Skeletal muscle cell (primary cell): ENCODE measurements around the gene HIPK3.
"Not testable (repeated sequence)": the region's sequence is repeated elsewhere in the genome, so short reads cannot be mapped to it uniquely, and the experiment has no call there.

Source experiments
- DNase-seq: peaks from one replicate; pipeline ENCODE4 v3.0.0-alpha.2; 2010; ENCODE audit warnings: low read depth
- H3K4me3 ChIP-seq: 2 replicates; pipeline ENCODE4 v1.5.1; 2011; ENCODE audit warnings: low read depth, mild to moderate bottlenecking, control low read depth, low read length, moderate library complexity

HIPK3 gene

DNA sequence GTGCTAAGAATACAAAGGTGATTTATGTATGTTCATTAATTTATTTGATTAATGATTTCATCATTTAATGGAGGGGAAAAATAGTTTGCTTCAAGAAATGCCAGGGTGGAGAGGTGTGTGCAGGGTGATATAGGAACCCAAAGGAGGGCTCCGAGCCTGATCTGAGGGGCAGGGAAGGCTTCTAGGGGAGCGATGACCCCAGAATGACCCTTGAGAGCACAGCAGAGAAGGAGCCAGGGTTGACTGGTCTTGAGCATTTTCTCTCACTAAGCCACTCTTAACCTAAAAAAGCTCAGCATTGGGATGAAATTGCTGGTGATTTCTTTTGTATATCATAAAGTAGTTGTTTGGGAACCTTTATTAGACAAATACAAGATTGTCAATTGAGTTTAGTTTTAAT lies 35.1 kb downstream of the HIPK3 start:
- H3K4me3 ChIP-seq = no peak overlapping the region
- DNase-seq = no peak

DNA sequence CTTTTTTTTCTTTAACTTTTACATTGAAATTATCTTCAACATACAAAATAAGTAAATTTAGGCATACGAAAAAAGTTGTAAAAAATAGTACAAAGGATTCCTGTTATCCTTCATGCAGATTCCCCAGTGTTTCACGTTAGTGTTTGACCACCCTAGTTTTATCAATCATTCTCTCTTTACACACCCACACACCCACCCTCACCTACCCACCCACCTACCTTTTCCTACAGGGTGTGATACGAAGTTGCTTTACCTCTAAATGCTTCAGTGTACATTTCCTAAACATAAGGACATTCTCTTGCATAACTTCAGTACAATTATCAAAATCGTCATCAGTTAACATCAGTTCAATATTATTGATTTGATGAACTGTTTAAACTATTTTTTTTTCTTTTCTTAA lies 37.0 kb downstream of the HIPK3 start:
- no peak for DNase-seq
- H3K4me3 ChIP-seq = no peak overlapping the region

DNA sequence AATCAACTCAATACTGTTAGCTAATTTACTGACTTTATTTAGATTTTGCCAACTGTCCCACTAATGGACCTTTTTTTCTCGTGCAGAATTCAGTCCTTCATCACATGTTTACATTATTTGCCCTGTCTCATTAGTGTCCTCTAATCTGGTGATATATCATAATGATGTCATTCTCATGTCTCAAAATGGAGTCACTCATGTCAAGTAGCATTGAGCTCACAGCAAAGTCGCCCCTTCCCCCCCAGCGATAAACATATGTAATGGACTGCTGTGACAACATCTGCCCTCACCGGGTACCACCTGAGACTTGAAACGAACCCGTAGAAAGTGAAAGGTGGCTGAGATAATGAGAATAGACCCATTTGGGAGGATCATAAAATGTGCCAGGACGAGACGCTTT lies 37.6 kb downstream of the HIPK3 start:
- no peak for DNase-seq
- no peak overlapping the region for H3K4me3 ChIP-seq

DNA sequence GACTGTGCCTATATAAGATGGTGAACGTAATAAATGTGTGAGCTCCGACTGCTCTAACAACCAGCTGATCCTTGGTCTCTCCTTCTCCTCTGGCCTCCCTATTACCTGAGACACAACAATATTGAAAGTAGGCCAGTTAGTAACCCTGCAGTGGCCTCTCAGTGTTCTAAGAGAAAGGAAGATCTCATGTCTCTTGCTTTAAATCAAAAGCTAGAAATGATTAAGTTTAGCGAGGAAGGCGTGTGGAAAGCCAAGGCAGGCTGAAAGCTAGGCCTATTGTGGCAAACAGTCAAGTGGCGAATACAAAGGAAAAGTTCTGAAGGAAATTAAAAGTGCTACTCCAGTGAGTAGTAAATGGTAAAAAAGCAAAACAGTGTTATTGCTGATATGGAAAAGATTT lies 39.5 kb downstream of the HIPK3 start:
- no peak for DNase-seq
- no peak overlapping the region for H3K4me3 ChIP-seq

DNA sequence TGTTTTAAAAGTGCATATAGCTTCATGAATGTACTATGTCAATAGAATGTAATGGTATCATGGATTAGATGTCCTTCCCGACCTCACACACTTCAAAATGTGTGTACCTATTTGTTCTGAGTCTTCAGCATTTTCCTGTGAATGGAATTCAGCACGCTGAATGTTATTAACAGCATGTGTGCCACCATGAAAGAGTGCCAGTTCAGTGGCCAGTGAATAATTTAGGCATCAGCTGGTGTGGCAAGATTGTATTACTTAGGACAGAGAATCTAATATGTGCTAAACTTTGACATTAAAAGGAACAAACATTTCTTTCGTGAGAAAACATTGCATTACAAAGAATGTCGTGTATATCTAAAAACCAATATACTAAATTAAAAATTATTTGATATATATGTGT lies 46.4 kb downstream of the HIPK3 start:
- no peak for DNase-seq
- no peak overlapping the region for H3K4me3 ChIP-seq

DNA sequence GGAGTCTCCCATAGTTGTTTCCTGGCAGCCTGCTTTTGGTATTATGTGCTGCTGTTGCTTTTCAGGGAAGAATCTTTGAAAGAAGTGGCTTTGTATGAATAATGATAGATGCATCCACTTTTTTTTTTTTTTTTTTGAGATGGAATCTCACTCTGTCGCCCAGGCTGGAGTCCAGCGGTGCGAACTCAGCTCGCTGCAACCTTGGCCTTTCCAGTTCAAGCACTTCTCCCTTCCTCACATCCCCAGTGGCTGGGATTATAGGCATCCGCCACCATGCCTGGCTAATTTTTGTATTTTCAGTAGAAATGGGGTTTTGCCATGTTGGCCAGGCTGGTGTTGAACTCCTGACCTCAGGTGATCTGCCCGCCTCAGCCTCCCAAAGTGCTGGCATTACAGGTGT lies 49.6 kb downstream of the HIPK3 start:
- DNase-seq, H3K4me3 ChIP-seq: not testable (repeated sequence)

DNA sequence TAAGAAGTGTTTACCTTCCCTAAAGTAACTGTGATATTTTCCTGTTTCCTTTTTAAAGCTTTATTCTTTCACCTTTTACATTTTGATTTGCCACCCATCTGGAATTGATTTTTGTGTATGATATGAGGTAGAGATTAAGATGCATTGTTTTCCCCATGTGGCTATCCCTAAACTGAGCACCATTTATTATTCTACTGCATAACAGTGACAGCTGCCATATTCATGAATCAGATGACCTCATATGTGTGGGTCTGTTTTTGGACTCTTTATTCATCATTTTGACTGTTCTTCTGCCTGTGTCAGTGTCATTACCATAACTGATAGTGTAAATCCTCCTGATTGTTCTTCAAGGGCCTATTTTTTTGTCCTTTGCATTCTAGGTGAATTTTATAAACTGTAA lies 50.8 kb downstream of the HIPK3 start:
- DNase-seq = no peak
- H3K4me3 ChIP-seq = no peak overlapping the region

DNA sequence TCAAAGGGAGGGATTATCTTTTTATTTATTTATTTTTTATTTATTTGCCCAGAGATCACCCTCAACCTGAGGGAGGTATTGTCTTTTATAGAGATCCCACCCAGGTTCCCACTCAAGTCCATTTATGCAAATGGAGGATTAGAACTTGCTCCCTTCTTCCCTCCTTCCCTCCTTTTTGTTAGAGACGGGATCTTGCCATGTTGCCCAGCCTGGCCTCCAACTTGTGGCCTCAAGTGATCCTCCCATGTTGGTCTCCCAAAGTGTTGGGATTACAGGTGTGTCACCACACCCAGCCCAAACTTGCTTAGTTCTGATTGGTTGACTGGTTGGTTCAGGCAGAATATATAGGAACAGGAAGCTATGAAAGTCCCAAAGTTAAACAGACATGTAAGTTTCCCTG lies 51.9 kb downstream of the HIPK3 start:
- no peak overlapping the region for H3K4me3 ChIP-seq
- DNase-seq = no peak

DNA sequence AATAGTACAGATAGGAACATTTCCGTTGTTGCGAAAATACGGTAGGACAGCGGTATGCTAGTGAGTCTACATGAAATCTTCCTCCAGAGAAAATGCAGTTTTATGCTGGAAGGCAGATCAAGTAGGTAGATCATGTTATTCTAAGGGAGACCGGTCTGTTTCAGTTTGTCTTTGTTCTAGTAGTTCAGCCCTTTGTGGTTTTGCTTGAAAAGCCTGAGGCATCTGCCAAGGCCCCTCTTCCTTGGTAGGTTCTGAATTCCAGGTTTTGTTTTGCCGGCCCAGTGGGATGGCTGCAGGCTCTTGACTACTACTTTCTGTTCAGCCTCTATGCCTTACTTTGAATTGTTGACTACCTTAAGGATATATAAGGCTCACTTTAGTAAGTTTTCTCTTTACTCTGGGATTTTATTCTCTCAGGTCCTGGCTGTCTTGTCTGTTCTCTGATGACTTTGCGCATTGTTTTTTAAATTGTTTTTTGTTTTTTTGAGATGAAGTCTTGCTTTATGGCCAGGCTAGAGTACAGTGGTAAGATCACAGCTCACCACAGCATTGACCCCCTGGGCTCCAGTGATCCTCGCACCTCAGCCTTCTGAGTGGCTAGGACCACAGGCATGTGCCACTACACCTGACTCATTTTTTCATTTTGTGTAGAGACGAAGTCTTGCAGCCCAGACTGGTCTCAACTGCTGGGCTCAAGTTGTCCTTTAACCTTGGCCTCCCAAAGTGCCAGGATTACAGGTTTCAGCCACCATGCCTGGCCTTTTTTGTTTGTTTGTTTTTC lies 53.7 kb downstream of the HIPK3 start:
- H3K4me3 ChIP-seq = no peak overlapping the region
- DNase-seq = peak; percentile 4

DNA sequence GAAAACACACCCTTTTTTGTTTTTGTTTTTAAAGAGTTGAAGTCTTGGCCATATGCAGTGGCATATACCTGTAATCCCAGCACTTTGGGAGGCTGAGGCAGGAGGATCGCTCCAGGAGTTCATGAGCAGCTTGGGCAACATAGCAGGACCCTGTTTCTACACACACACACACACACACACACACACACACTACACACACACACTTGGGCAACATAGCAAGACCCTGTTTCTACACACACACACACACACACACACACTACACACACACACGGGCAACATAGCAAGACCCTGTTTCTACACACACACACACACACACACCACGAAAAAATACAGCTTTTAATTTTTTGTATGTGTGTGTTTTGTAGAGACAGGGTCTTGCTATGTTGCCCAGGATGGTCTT lies 54.5 kb downstream of the HIPK3 start:
- no peak for DNase-seq
- no peak overlapping the region for H3K4me3 ChIP-seq

DNA sequence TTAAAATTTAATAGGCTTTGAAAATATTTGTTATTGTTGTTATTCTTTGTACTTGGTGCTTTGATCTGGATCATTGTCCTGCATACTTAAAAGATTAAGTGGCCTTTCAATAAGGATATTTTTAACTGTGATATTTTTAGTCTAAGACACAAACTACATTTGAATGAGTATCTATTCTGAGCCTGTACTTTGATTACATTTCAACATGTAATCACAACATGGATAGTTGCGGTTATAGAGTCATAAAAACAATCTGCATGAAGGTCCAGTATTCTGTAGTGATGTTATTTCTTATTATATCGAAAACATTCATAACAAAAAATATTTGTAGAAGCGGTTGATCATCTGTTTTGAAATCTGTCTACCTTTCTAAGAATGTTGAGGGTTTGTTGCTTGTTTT lies 58.6 kb downstream of the HIPK3 start:
- H3K4me3 ChIP-seq = no peak overlapping the region
- DNase-seq = no peak

DNA sequence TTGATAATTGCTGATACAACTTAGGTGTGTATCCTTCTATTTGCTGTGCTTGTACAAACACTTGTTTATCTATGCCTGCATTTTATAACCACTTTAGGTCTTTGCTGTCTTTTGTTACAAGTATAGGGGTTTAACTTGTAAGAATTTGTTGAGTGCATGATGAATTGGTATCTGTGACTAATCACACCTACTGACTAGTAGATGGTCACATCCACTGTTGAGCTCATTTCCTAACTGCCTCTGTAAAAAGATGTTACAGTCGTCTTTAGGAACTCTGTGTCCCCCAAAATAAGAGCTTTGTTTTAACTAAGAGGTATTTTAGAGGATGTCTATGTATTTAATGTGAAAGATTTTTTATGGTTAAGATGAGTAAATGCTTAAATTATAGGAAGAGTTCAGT lies 60.5 kb downstream of the HIPK3 start:
- DNase-seq = peak; percentile 16
- no peak overlapping the region for H3K4me3 ChIP-seq

DNA sequence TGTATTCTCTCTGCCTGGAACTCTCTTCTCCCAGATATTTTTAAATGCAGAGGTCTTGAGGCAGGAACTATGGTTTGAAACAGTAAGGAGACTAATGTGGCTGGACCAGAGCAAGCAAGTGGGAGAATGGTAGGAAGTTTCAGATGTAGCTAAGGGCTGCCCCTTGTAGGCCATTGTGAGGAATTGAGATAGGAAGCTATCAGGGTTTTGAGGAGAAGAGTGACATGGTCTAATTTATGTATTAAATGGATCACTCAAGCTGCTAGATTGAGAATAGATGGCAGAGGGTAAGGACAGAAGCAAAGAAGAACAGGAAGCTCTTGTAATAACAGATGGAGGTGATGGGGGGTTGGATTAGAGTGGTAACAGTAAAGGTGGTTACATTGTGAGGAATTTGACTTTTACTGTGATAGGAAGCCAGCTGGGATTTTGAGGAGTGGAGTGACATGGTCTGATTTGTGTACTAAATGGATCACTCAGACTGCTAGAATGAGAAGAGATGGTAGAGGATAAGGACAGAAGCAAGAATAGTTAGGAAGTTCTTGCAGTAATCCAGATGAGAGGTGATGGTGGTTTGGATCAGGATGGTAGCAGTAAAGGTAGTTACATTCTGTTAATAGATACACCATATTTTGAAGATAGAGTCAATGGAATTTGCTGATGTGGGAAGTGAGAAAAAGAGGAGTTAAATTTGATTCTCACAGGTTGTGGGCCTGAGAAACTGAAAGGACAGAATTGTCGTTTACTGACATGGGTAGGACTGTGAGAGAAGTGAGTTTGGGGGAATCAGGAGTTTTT lies 63.0 kb downstream of the HIPK3 start:
- no peak overlapping the region for H3K4me3 ChIP-seq
- DNase-seq = no peak

DNA sequence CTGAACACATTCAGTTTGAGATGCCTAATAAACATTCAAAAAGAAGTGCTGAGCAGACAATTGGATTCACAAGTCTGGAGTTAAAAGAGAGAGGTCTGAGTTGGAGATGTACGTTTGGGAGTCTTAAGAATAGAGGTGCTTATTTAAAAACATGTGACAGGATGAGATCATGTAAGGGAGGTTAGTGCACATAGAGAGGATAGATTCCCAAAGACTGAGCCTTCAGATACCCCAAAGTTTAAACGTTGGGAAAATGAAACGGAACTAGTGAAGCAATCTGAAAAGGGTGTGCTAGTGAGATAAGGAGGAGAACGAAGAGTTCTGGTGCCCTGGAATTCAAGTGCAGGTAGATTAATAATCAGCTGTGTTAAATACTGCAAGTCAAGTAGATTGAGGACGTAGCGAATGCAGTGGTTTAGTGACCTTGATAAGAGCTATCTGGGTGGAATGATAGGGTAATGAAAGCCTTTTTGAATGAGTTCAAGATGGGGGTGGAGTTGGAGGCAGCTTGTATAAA lies 63.7 kb downstream of the HIPK3 start:
- no peak for DNase-seq
- H3K4me3 ChIP-seq = no peak overlapping the region

DNA sequence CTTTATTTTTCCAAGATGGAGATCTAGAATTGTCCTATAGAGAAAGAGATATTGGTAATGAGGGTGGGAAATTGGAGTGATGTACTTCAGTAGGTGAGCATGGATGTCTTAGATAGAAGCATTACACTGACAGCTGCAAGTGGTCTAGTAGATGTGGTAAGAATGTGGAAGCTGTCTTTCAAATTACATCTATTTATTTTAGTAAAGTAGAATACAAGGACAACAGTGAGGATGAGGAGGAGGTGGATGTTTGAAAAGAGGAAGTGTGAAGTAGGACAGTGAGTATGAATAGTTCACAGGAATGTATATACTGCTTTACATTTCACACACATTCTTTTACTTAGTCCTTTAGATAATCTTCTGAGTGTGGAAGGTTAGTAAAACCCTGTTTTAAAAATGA lies 64.2 kb downstream of the HIPK3 start:
- no peak for DNase-seq
- H3K4me3 ChIP-seq = no peak overlapping the region

DNA sequence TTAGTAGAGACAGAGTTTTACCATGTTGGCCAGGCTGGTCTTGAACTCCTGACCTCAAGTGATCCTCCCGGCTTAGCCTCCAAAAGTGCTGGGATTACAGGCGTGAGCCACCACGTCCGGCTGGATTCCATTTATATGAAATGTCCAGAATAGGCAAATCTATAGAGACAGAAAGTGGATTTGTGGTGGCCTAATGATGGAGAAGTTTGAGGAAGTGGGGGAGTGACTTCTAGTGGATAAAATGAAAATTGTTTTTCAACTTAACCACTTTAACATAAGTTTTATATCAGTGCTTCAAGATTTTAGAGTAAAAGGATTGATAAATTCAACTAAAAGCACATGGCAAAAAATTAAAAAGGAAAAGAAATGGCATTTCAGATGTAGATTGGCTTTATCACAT lies 66.2 kb downstream of the HIPK3 start:
- H3K4me3 ChIP-seq = no peak overlapping the region
- no peak for DNase-seq

DNA sequence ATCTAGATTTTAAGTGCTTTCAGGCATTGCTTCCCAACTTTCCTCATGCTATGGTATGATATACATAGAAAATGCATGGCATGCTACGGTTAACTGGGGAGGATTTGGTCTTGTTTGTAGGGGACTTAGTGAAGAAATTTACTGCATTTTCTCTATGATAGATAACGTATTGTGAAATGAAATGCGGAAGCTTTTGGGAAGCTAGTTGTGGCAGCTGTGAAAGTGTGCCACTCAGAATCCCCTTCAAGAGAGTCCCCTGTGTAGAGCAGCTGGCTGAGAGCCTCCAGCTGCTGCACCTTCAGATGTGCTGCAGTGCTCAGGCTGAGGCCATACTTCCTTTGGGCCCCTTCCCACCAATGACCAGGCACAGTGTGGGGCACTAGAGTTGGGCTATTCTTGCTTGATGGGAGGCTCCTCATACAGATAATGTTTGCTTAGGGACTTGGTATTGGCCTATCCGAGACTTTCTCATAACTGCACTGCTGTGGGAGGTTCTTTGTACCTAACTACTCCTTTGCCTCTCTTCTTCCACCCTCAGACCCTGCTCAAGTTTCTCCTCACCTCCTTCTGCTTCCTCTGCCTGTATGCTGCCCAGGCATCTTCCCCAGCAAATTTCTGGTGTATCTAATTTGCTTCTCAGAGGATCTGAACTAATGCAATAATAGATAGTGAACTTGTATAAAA lies 67.3 kb downstream of the HIPK3 start:
- no peak for DNase-seq
- H3K4me3 ChIP-seq = no peak overlapping the region

DNA sequence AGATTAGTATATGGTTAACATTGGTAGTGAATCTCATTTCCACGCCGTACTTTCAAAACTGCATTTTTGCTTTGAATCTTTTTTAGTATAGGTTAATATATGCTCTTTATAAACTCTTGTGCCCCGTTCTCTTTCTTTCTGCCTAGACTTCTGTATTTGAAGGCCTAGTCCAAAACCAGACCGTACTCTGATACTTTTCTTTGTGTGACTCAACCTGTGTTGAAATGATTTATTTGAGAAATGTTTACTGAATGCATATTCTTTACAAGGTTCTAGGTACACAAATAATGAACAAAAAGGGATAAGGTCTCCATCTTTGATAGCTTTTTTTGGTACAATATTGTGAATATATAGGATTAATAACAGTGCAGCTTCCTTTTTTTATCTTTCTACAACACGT lies 68.3 kb downstream of the HIPK3 start:
- H3K4me3 ChIP-seq = no peak overlapping the region
- DNase-seq = no peak

DNA sequence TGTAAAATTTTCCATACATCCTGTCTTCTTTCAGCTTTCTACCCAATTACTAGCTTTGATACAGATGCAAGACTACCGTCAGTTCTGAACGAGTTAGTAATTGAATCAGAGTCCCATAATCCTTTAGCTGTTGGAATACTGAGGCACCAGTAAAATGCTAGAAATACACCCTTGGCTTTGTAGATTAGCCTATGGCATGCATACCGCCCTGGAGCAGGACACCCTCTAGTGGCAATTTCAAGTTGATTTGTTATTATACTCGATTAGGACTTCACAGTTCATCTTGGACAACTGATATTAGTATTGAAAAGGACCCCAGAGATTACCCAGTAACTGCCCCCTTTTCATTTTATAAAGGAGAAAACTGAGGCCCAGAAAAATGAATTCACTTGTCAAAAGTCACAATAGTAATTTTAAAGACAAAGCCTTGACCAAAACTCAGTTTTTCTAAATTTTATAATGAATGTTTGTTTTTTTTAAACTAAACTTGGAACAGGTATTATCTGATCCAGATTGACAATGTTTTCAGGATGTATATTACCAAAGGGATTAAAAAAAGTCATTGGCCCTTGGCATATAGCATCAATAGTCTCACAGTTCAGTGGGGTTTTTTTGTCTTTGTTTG lies 72.6 kb downstream of the HIPK3 start:
- H3K4me3 ChIP-seq = no peak overlapping the region
- DNase-seq = peak; percentile 27

DNA sequence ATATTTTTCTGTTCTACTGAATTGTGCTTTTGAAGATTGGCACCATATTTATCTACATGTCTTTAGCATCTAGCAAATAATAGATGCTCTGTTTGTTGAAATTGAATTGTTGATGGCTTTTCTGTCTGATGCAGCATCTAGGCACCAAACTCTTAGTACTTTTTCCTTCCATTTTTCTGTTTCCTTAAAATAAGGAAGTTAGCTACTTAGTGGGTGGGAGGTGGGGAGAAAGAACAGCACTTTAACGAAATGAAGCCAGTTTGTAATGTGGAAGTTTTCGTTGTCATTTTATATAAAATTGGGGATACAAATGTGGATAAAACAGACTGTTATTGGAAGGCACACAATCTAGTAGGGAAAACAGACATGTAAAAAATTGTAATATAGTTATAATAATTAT lies 76.6 kb downstream of the HIPK3 start:
- no peak for DNase-seq
- H3K4me3 ChIP-seq = no peak overlapping the region
